22Rv1 (cell line): ENCODE measurements around the gene CCL18.
"Not testable (repeated sequence)": the region's sequence is repeated elsewhere in the genome, so short reads cannot be mapped to it uniquely, and the experiment has no call there.

Experiments
- H3K27ac ChIP-seq: fragments of 450-650 bp; 2 replicates; pipeline ENCODE4 v1.5.1; 2017
- CTCF ChIP-seq: fragments of 450-650 bp; IDR thresholded peaks from 2 replicates; pipeline ENCODE4 v1.5.1; 2017; ENCODE audit warnings: mild to moderate bottlenecking
- ZFX ChIP-seq: fragments of 450-650 bp; IDR thresholded peaks from 2 replicates; pipeline ENCODE4 v1.6.1; 2017; ENCODE audit warnings: antibody characterized with exemption, borderline replicate concordance

The CCL18 gene

GRCh38 chr17:36111068-36111490, 47.0 kb downstream of the CCL18 start:
- no peak overlapping the region for H3K27ac ChIP-seq
- TF ChIP-seq ZFX (no peak), CTCF (no peak)

- H3K27ac ChIP-seq, result no peak overlapping the region
- no peak for TF ChIP-seq ZFX
- TF ChIP-seq CTCF, result no peak
These were observed 48.5 kb downstream of the CCL18 start for GRCh38 chr17:36112572-36112971.

- H3K27ac ChIP-seq, result not testable (repeated sequence)
These were observed 49.1 kb downstream of the CCL18 start for GRCh38 chr17:36113131-36113530.

GRCh38 chr17:36114971-36115648, 51.0 kb downstream of the CCL18 start:
- not testable (repeated sequence) for H3K27ac ChIP-seq

- H3K27ac ChIP-seq, result not testable (repeated sequence)
These were observed 51.5 kb downstream of the CCL18 start for GRCh38 chr17:36115649-36115977.

- TF ChIP-seq ZFX (no peak), CTCF (no peak)
These were observed 53.7 kb downstream of the CCL18 start for GRCh38 chr17:36117505-36118382.

GRCh38 chr17:36118477-36119353, 54.6 kb downstream of the CCL18 start:
- TF ChIP-seq CTCF, result 0 out of 2 replicates have a peak, but pooled peaks have one; percentile 16
- TF ChIP-seq ZFX, result no peak
- no peak overlapping the region for H3K27ac ChIP-seq

More at GRCh38 chr17:36117505-36118382, 53.7 kb downstream of the CCL18 start:
- H3K27ac ChIP-seq, result no peak overlapping the region

GRCh38 chr17:36120221-36120620, 56.1 kb downstream of the CCL18 start:
- TF ChIP-seq ZFX (no peak), CTCF (no peak)
- H3K27ac ChIP-seq, result no peak overlapping the region

- H3K27ac ChIP-seq, result not testable (repeated sequence)
These were observed 57.0 kb downstream of the CCL18 start for GRCh38 chr17:36121099-36121498.
